ENCODE data around the gene TACC3.
A peak's percentile ranks its signal among the peaks of the same experiment; 100 is the strongest.

Gene TACC3

GRCh38 chr4:1760521-1761071 is 39.3 kb downstream of the TACC3 start:
- no peak for DNase-seq (ENCODE audit: low read depth)

GRCh38 chr4:1761130-1761689 is 39.9 kb downstream of the TACC3 start:
- DNase-seq (ENCODE audit: low read depth): no peak

GRCh38 chr4:1762264-1763010 is 41.1 kb downstream of the TACC3 start:
- no peak for DNase-seq (ENCODE audit: low read depth)

GRCh38 chr4:1763070-1763549 is 41.8 kb downstream of the TACC3 start:
- DNase-seq (ENCODE audit: low read depth): no peak

- peak; percentile 17 for DNase-seq (ENCODE audit: low read depth)
Measured at GRCh38 chr4:1763550-1764080, 42.3 kb downstream of the TACC3 start.

GRCh38 chr4:1764670-1765069 is 43.3 kb downstream of the TACC3 start:
- DNase-seq (ENCODE audit: low read depth): no peak

GRCh38 chr4:1765409-1766072 is 44.2 kb downstream of the TACC3 start:
- no peak for DNase-seq (ENCODE audit: low read depth)

GRCh38 chr4:1766106-1767060 is 45.1 kb downstream of the TACC3 start:
- DNase-seq (ENCODE audit: low read depth): no peak

GRCh38 chr4:1767061-1767769 is 45.9 kb downstream of the TACC3 start:
- no peak for DNase-seq (ENCODE audit: low read depth)

- DNase-seq (ENCODE audit: low read depth): peak; percentile 10
Measured at GRCh38 chr4:1767770-1768366, 46.5 kb downstream of the TACC3 start.

GRCh38 chr4:1768367-1769034 is 47.2 kb downstream of the TACC3 start:
- no peak for DNase-seq (ENCODE audit: low read depth)

GRCh38 chr4:1769692-1770091 is 48.4 kb downstream of the TACC3 start:
- no peak for DNase-seq (ENCODE audit: low read depth)

- no peak for DNase-seq (ENCODE audit: low read depth)
Measured at GRCh38 chr4:1770245-1770644, 48.9 kb downstream of the TACC3 start.

- DNase-seq (ENCODE audit: low read depth): no peak
Measured at GRCh38 chr4:1770791-1771231, 49.5 kb downstream of the TACC3 start.

GRCh38 chr4:1771555-1772305 is 50.4 kb downstream of the TACC3 start:
- no peak for DNase-seq (ENCODE audit: low read depth)

GRCh38 chr4:1772853-1773538 is 51.7 kb downstream of the TACC3 start:
- DNase-seq (ENCODE audit: low read depth): no peak

- DNase-seq (ENCODE audit: low read depth): no peak
Measured at GRCh38 chr4:1773754-1774153, 52.4 kb downstream of the TACC3 start.

GRCh38 chr4:1775731-1776500 is 54.6 kb downstream of the TACC3 start:
- DNase-seq (ENCODE audit: low read depth): no peak
